ENCODE results near the gene DPYSL4.

DNA sequence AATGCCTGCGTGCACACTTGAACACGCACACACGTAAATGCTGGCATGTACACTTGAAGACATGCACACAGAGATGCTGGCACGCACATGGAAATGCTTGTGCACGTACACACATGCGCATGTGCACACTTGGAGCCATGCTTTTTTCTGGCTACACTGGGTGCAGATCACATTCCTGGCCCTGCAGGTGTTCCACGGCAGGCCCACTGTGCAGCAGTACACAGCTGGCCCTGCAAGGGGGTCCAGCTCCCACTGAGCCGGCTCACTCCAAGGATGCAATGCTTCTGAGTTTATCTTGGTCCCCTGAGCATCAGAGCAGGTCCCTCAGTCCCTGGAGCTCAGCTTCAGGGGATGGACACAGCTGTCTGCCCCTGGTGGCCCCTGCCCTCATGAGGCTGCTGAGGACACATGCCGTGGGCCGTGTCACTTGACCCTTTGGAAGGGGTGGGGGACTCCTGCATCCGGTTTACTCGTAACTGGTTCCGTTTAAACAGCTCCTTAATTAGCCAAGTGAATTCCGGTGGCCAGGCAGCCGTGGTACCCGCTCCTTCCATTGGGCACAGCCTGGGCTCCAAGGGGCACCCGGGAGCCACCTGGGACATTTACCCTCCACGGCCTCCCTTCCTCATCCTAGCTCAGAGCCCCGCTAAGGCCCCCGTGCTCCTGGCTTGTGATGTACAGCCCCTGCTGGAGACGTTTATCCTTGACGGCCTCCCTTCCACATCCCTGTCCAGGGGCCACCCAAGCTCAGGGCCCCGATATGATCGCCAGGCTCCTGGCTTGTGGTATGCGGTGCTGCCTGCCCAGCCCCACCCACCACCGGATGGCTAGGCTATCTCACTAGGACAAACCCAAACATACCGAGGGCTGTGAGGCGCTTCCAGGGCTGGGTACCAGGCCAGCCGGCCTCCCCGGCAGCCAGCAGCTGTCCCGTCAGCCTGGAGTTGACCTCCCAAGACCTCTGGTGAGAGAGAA lies 39.5 kb upstream of the DPYSL4 start:
- TF ChIP-seq, protein P1, sequence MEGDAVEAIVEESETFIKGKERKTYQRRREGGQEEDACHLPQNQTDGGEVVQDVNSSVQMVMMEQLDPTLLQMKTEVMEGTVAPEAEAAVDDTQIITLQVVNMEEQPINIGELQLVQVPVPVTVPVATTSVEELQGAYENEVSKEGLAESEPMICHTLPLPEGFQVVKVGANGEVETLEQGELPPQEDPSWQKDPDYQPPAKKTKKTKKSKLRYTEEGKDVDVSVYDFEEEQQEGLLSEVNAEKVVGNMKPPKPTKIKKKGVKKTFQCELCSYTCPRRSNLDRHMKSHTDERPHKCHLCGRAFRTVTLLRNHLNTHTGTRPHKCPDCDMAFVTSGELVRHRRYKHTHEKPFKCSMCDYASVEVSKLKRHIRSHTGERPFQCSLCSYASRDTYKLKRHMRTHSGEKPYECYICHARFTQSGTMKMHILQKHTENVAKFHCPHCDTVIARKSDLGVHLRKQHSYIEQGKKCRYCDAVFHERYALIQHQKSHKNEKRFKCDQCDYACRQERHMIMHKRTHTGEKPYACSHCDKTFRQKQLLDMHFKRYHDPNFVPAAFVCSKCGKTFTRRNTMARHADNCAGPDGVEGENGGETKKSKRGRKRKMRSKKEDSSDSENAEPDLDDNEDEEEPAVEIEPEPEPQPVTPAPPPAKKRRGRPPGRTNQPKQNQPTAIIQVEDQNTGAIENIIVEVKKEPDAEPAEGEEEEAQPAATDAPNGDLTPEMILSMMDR (CRISPR knock-in tag; IDR thresholded peaks at IDR 0.05), result no peak
- TF ChIP-seq RAD21 (CRISPR knock-in tag; IDR thresholded peaks at IDR 0.05) (no peak), ZNF772 (CRISPR knock-in tag; IDR thresholded peaks at IDR 0.05) (no peak), ZNF569 (CRISPR knock-in tag; IDR thresholded peaks at IDR 0.05; ENCODE audit: borderline replicate concordance) (no peak), RFX3 (CRISPR knock-in tag; IDR thresholded peaks at IDR 0.05) (no peak), HDAC6 (IDR thresholded peaks at IDR 0.05; ENCODE audit: low read depth, low read length) (no peak), TAF15 (IDR thresholded peaks at IDR 0.05; ENCODE audit: low read depth, low read length, poor library complexity, severe bottlenecking) (no peak), ZNF230 (CRISPR knock-in tag; IDR thresholded peaks at IDR 0.05) (no peak), ZNF274 (CRISPR knock-in tag; IDR thresholded peaks at IDR 0.05) (no peak), ZNF205 (CRISPR knock-in tag; IDR thresholded peaks at IDR 0.05) (no peak), POLR2AphosphoS5 (IDR thresholded peaks at IDR 0.05; ENCODE audit: low read depth, low read length) (no peak)
